HCT116 (cell line): ENCODE results near the gene MAVS. TPM values are rescaled to one million over a fixed set of nuclear protein-coding genes. Genes with fewer than 3 reads are reported as not detected.

Experiments used
- ATAC-seq: fragments of 200-7000 bp; cut with Tn5 transposase; 2 replicates; pipeline ENCODE4 v1.9.1; 2020; ENCODE audit warnings: mild to moderate bottlenecking, moderate library complexity
- BruUV-seq: library from RNA; stranded (reverse); fragments of 400-500 nt; replicated peaks from 2 replicates; lab custom pipeline; 2021; lab: Mats Ljungman, UMichigan
- CTCF ChIA-PET: fragments of 300-600 bp; sonication (Branson Sonifier 250); formaldehyde crosslinking; loops from one replicate; lab custom pipeline; 2021; ENCODE audit warnings: antibody characterized with exemption; lab: Charles Lee
- POLR2A ChIA-PET: fragments of 300-600, 350-600 bp; sonication (Branson Sonifier 250); formaldehyde crosslinking; loops from one replicate; lab custom pipeline; 2021; ENCODE audit warnings: antibody characterized with exemption; lab: Charles Lee
- RAD21 ChIA-PET, 2 experiments: fragments of 300-600 bp; sonication (Branson Sonifier 250); formaldehyde crosslinking; loops; one replicate each; lab custom pipeline; 2023; ENCODE audit warnings: low total read pairs in 2 of 2; ENCODE audit not compliant: uncharacterized antibody in 2 of 2, unreplicated experiment in 2 of 2, low non-redundant PET in 1 of 2; lab: Charles Lee
- DNase-seq: peaks from one replicate; pipeline ENCODE4 v3.0.0-alpha.2; 2010; ENCODE audit warnings: low read depth, low spot score
- H2AFZ ChIP-seq: fragments of 200-600 bp; shearing (Covaris generic), sonication (generic); 2 replicates; pipeline ENCODE4 v1.6.1; 2017; ENCODE audit warnings: low read depth, mixed run types, mixed read lengths, antibody characterized with exemption, low read length; ENCODE audit not compliant: poor library complexity, severe bottlenecking
- H3K27ac ChIP-seq: 2 replicates; pipeline ENCODE4 v1.5.1; 2012; ENCODE audit warnings: low read depth, low read length
- H3K27me3 ChIP-seq: fragments of 200-600 bp; sonication (generic); 2 replicates; pipeline ENCODE4 v1.6.1; 2016; ENCODE audit warnings: mixed run types, low read length, mixed read lengths; ENCODE audit not compliant: insufficient read depth
- H3K36me3 ChIP-seq, 2 experiments: fragments of 200-500 bp in 1 of 2; fragments of 200-600 bp in 1 of 2; sonication (Bioruptor generic) in 1 of 2; sonication (generic) in 1 of 2; 2 replicates each; pipeline versions ENCODE4 v1.5.1 to v1.6.1; 2014 to 2016; ENCODE audit warnings: low read length in 2 of 2, inconsistent platforms in 1 of 2, mixed read lengths in 1 of 2, mixed run types in 1 of 2; ENCODE audit not compliant: insufficient read depth in 2 of 2, control insufficient read depth in 1 of 2
- H3K4me1 ChIP-seq, 2 experiments: fragments of 200-600 bp in 1 of 2; sonication (generic) in 1 of 2; 2 replicates each; pipeline versions ENCODE4 v1.5.1 to v1.6.1; 2012 to 2017; ENCODE audit warnings: low read length in 2 of 2, inconsistent platforms in 1 of 2, mild to moderate bottlenecking in 1 of 2, mixed read lengths in 1 of 2, mixed run types in 1 of 2, moderate library complexity in 1 of 2; ENCODE audit not compliant: insufficient read depth in 2 of 2, control insufficient read depth in 1 of 2
- H3K4me2 ChIP-seq: fragments of 200-600 bp; sonication (generic); 2 replicates; pipeline ENCODE4 v1.6.1; 2017; ENCODE audit warnings: mixed run types, low read length, mixed read lengths
- H3K4me3 ChIP-seq, 2 experiments: fragments of 200-600 bp in 1 of 2; sonication (generic) in 1 of 2; replicated peaks in 1 of 2; 2 replicates each; pipeline ENCODE4 v1.5.1; 2011 to 2016; ENCODE audit warnings: low read length in 2 of 2, control low read depth in 1 of 2, low read depth in 1 of 2, mild to moderate bottlenecking in 1 of 2, mixed read lengths in 1 of 2, mixed run types in 1 of 2
- H3K79me2 ChIP-seq: fragments of 200-600 bp; sonication (generic); 2 replicates; pipeline ENCODE4 v1.6.1; 2017; ENCODE audit warnings: mild to moderate bottlenecking, mixed run types, low read length, moderate library complexity, mixed read lengths; ENCODE audit not compliant: insufficient read depth
- H3K9ac ChIP-seq: fragments of 200-600 bp; sonication (generic); 2 replicates; pipeline ENCODE4 v1.6.1; 2016; ENCODE audit warnings: low read length, mixed read lengths
- H3K9me2 ChIP-seq: fragments of 200-600 bp; sonication (generic), shearing (Covaris generic); 2 replicates; pipeline ENCODE4 v1.6.1; 2017; ENCODE audit warnings: mixed run types, mild to moderate bottlenecking, moderate library complexity; ENCODE audit not compliant: insufficient read depth
- H3K9me3 ChIP-seq, 2 experiments: fragments of 200-500 bp in 1 of 2; fragments of 200-600 bp in 1 of 2; sonication (Bioruptor generic) in 1 of 2; sonication (generic) in 1 of 2; 2 replicates each; pipeline ENCODE4 v1.6.1; 2014 to 2017; ENCODE audit warnings: low read length in 2 of 2, mixed read lengths in 2 of 2, inconsistent platforms in 1 of 2, low read depth in 1 of 2, mild to moderate bottlenecking in 1 of 2, mixed run types in 1 of 2, moderate library complexity in 1 of 2; ENCODE audit not compliant: control insufficient read depth in 1 of 2, insufficient read depth in 1 of 2
- H4K20me1 ChIP-seq: fragments of 200-600 bp; sonication (generic), shearing (Covaris generic); 2 replicates; pipeline ENCODE4 v1.6.1; 2017; ENCODE audit warnings: mixed run types, mild to moderate bottlenecking, moderate library complexity; ENCODE audit not compliant: insufficient read depth
- ATF3 ChIP-seq: IDR thresholded peaks from 2 replicates; pipeline ENCODE4 v1.6.1; 2012
- RAD21 ChIP-seq: IDR thresholded peaks from 2 replicates; pipeline ENCODE4 v1.6.1; 2012; ENCODE audit warnings: low read depth, mild to moderate bottlenecking
- ZNF274 ChIP-seq: fragments of 200-500 bp; sonication (Bioruptor generic); IDR thresholded peaks from 2 replicates; pipeline ENCODE4 v1.6.1; 2014; ENCODE audit warnings: mild to moderate bottlenecking, low read depth, low read length, inconsistent platforms
- intact Hi-C: fragments of 100-400 bp; cut with micrococcal nuclease; formaldehyde crosslinking; loops from 2 replicates; pipeline ENCODE4 v1.10.0; 2022
- total RNA-seq: library from RNA; stranded (reverse); gene quantifications from one replicate; pipeline ENCODE4 v1.2.1, GENCODE V29; 2021; ENCODE audit not compliant: unreplicated experiment
- TF ChIP-seq, protein P1 (sequence below), 3 experiments: fragments of 200-600 bp in 1 of 3; sonication (generic) in 1 of 3; IDR thresholded peaks in 2 of 3; conservative IDR thresholded peaks in 1 of 3; 2 replicates each; pipeline ENCODE4 v1.5.1; 2012 to 2017; ENCODE audit warnings: low read depth in 2 of 3, low read length in 2 of 3, antibody characterized with exemption in 1 of 3, borderline replicate concordance in 1 of 3, control low read depth in 1 of 3, mild to moderate bottlenecking in 1 of 3, mixed read lengths in 1 of 3, mixed run types in 1 of 3, moderate library complexity in 1 of 3; ENCODE audit not compliant: insufficient read depth in 1 of 3

Gene MAVS
- total RNA-seq, 1 experiment from 2014 or later: 60.1 TPM

DNA sequence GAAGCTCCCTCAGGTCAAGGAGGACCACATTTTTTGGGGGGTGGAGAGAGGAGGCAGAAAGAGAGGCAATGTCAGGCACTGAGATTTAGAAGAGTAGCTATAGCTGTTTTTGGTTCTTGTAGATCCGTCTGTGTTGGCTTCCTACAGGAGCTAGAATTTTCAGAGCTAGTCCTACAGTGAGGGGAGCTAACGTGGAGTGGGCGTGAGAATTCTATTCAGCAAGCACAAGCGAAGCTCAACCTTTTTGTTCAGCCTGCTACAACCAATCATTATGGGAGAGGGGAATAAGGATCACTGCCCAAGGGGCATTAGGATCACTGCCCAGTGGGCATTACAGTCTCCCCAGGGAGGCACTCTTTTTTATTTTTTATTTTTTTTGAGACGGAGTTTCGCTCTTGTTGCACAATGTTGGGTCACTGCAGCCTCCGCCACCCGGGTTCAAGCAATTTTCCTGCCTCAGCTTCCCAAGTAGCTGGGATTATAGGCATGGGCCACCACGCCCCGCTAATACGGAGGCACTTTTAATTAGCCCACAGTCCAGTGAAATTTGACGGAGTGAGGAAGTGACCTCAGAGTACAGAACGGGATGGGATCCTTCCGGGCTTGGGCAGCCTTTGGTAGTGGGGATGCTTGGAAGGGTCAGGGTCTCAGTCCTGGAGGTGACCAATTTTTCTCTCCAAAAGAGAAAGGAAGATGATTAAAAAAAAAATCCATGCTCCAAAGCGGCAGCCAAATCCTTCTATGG, 41.4 kb downstream of the MAVS start:
- H4K20me1 ChIP-seq: peaks cover 25% of the 10 kb centered on the region
- no TSS peak for BruUV-seq
- POLR2A ChIA-PET: interaction anchor here (0.7 to 1.5 kb wide), 3 partner anchors 8 to 197 kb away, joined by 3 to 4 read pairs (median 3); no protein-coding TSS in a partner anchor
- H3K9ac ChIP-seq: peak overlapping the region; percentile 77
- no peak overlapping the region for H2AFZ ChIP-seq
- intact Hi-C loops: loop anchor here (5.0 kb wide), 1 partner anchor 199 kb away; no protein-coding TSS in a partner anchor
- peak; percentile 13 for ATAC-seq
- peaks cover 26 to 35% of the 10 kb centered on the region in 2 experiments for H3K4me1 ChIP-seq
- peak overlapping the region; percentile 98 for H3K27ac ChIP-seq
- H3K9me2 ChIP-seq: no peaks in the 10 kb centered on the region
- RAD21 ChIA-PET: interaction anchor here in 1 of 2 experiments (0.9 kb wide), 1 partner anchor 71 kb away, joined by 7 read pairs; no protein-coding TSS in a partner anchor
- TF ChIP-seq RAD21 (no peak), ATF3 (no peak), ZNF274 (no peak)
- TF ChIP-seq, protein P1, sequence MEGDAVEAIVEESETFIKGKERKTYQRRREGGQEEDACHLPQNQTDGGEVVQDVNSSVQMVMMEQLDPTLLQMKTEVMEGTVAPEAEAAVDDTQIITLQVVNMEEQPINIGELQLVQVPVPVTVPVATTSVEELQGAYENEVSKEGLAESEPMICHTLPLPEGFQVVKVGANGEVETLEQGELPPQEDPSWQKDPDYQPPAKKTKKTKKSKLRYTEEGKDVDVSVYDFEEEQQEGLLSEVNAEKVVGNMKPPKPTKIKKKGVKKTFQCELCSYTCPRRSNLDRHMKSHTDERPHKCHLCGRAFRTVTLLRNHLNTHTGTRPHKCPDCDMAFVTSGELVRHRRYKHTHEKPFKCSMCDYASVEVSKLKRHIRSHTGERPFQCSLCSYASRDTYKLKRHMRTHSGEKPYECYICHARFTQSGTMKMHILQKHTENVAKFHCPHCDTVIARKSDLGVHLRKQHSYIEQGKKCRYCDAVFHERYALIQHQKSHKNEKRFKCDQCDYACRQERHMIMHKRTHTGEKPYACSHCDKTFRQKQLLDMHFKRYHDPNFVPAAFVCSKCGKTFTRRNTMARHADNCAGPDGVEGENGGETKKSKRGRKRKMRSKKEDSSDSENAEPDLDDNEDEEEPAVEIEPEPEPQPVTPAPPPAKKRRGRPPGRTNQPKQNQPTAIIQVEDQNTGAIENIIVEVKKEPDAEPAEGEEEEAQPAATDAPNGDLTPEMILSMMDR (IDR thresholded peaks at IDR 0.05 in 2 of 3, conservative IDR thresholded peaks at IDR 0.05 in 1 of 3; ENCODE audit: borderline replicate concordance in 1 of 3, insufficient read depth in 1 of 3, low read depth in 2 of 3, low read length in 2 of 3): no peak
- peak overlapping the region; percentile 68 to 83 for H3K4me3 ChIP-seq
- peak overlapping the region; percentile 72 for H3K4me2 ChIP-seq
- H3K9me3 ChIP-seq: no peaks in the 10 kb centered on the region
- H3K36me3 ChIP-seq: peaks cover 4 to 20% of the 10 kb centered on the region in 2 experiments; a peak in 2 of 4 replicates
- peaks cover 52% of the 10 kb centered on the region for H3K79me2 ChIP-seq
- CTCF ChIA-PET: interaction anchor here (0.6 to 1.4 kb wide), 4 partner anchors 10 to 197 kb away, joined by 3 to 4 read pairs (median 3); no protein-coding TSS in a partner anchor
- DNase-seq: peak; percentile 26
- no peaks in the 10 kb centered on the region for H3K27me3 ChIP-seq
